Globus pallidus (tissue), 1 donor: ENCODE data around the gene BOD1.

Source experiments
- DNase-seq: peaks from one replicate; pipeline ENCODE4 v3.0.0-alpha.2; 2015; ENCODE audit warnings: low spot score

BOD1 gene

DNA sequence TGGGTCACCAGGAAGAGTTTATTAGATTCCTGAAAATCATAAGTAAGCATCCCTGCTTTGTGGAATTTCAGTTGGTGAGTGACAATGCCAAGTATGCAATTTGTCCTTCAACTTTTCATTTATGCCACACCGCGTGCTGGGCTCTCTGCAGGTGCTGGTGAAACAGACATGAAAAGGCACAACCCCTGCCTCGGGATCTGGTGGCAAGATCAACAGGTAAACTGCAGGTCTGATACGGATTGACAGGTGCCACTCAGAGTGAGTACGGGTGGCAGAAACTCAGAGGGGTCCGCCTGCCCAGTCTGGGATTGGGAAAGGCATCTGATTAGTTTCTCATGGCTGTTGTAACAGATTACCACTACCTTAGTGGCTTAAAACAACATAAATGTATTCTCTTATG lies 40.5 kb downstream of the BOD1 start:
- DNase-seq, result no peak

DNA sequence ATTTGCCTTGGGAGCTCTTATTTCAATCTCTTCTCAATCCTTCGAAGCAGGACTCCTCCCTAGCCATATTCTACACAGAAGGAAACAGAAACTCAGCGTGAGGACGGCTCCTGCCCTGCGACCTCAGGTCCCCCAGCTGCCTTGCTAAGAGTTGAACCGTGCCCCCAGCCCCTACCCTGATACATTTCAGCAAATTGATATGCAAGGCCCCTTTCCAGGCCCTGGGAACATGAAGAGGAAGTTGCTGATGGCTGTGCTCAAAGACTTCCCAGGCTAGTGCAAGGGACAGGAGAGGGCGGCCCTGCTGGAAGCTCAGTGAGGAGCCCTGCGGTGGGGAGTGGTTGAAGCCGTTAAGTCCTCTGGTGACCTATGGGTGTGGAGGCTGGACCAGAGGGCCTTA lies 41.5 kb downstream of the BOD1 start:
- DNase-seq, result no peak

GRCh38 chr5:173573126-173573960 lies 43.1 kb downstream of the BOD1 start:
- DNase-seq, result peak; percentile 84

DNA sequence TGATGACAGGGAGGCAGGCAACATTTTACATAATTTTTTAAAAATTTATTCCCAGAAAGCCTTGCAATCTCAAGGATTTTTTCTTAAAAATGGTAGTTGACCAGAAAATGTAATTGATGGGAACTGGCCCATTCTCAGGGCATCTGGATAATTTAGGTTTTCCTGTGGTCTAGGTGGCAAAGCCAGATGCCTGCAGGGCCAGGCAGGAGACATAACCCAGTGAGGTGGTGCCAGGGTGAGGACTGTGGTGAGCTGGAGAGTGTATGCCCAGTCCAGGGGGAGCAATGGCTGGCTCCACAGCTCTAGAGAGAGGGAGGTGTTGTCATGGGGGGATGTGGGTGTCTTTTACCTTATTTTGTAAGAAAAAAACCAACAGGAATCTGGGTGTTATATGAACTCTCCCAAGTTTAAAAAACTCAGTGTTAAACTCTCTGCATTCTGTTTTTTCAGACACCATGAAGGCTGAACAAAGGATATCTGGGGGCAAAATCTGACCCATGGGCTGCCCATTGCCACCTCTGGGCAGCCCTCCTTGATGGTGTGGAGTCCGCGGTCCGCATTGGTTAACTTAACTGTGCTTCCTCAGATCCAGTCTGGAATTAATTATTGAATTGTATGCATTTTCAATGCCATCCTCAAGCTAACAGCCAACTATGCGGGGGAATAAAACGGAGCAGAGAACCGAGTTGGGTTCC lies 43.9 kb downstream of the BOD1 start:
- no peak for DNase-seq

DNA sequence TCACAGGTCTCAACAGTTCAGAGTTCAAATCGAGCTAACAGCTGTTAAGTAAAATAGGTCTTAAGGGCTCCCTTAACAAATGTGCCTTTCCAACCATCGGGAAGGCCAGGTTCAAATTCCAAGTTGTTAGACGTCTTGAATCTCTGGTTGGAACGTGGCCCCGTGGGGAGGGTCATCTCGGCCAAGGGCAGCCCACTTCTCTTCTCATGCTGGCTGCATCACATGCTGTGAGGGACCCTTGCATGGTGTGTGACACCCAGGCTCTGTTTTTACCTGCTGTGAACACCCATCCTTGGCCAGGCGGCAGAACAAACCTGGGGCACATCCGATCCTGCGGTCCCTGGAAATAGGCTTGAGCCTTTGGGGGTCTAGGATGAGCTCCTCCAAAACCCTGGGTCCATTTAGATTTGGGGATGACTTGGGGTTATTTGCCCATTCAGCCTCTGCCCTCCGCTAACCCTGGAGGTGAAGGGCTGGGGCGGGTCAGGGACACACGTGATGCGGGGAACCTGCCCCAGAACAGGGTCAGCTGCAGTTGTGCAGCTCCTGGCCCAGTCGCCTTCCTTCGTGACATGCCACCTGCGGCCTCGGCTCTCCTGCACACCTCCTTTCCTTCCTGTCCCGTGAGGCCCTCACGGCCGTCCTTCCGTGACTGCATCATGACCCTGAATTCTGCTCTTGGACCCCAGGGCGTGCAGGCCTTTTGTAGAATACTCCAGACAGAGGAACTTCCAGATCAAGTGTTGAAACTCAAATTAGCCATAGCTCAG lies 45.9 kb downstream of the BOD1 start:
- DNase-seq, result no peak

GRCh38 chr5:173568703-173569102 lies 47.7 kb downstream of the BOD1 start:
- no peak for DNase-seq

DNA sequence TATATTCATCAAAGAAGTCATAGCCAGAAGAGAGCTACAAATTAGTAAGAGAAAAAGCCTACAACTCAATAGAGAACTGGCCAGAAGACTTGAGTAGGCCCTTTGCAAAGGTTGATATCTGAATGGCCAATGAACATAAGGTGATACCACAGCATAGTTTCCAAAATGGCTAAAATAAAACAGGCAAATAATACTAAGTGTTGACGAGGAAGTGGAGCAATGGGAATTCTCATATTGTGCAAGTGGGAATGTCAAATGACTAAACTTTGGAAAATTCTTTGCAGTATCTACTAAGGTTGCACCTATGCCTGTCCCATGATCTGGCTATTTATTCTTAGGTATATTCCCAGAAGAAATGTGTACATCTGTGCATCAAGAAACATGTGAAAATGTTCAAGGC lies 48.3 kb downstream of the BOD1 start:
- no peak for DNase-seq

DNA sequence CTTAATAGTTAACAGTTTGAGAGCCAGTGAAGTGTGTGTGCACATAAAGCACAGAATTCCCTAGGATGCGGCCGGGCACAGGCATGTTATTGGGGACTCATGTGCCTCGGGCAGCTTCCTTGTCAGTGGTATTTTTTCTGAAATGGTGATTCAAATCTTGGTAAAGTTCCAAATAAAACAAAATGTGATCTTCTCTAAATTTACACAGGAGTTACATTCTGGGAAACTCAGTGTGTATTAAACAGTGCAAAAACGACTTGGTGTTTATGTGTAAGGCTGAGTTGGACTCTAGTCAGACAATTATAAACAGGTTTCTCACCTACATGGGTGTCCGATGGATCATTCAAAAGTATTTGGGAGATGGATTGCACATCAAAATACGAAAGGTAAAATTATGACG lies 48.9 kb downstream of the BOD1 start:
- DNase-seq, result no peak

- no peak for DNase-seq
Measured at GRCh38 chr5:173565491-173566072, 50.9 kb downstream of the BOD1 start.

DNA sequence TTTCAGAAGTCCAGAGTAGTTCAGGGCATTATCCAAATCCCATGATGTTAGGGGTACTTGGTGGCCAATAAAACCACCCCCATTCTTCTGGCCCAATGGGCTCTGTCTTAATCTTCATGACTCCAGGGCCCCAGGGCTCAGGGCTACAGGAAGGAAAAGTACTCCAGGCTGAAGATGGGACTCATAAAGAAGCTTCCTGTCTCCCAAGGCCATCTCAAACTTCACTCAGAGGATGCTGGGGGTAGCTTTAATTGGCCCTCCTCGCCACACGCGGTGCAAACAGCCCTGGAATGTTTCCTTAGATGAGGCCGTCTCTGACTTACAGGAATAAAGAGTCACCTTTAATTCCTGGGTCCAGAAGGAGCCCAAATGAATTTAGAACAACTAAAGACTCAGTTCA lies 52.3 kb downstream of the BOD1 start:
- DNase-seq, result no peak

DNA sequence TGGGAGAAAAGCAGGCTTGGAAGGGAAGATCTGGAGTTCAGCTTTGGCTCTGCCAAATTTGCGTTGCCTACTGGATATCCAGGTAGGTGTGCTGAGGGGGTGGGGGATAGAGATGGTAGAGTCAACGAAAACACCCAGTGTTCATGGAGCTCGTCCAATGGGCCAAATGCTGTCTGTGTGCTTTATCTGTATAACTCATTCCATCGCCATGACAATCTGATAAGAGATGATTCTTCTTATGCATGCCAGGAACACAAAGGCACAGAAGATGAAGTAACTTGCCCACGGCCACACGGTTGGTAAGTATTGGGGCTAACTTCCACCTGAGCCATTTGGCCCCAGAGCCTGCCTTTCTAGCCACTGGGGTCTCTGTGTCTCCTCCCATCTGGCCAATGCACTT lies 53.2 kb downstream of the BOD1 start:
- no peak for DNase-seq

GRCh38 chr5:173562451-173562850 lies 54.0 kb downstream of the BOD1 start:
- DNase-seq, result no peak
